Measurements from ENCODE around the gene SPEM2. TPM values are rescaled to one million over a fixed set of nuclear protein-coding genes. Genes with fewer than 3 reads are reported as not detected.

The SPEM2 gene
- total RNA-seq, 2 experiments from 2014 or later = not detected

GRCh38 chr17:7398612-7399011 lies 26.8 kb upstream of the SPEM2 start:
- H3K9me3 Mint-ChIP-seq = no peaks in the 10 kb centered on the region
- H3K4me3 ChIP-seq (ENCODE audit: low read length) = no peak overlapping the region
- CTCF ChIA-PET = interaction anchor here (1.1 kb wide), 1 partner anchor 13 kb away, joined by 3 read pairs; no protein-coding TSS in a partner anchor
- intact Hi-C loops (cut with DNase I, micrococcal nuclease) = loop anchor here in 1 of 2 experiments (5.0 kb wide), 1 partner anchor 89 kb away; no protein-coding TSS in a partner anchor
- peaks cover 17% of the 10 kb centered on the region for H3K4me1 ChIP-seq (ENCODE audit: insufficient read depth, low read length)
- ATAC-seq (ENCODE audit: poor library complexity) = no peak
- TF ChIP-seq CTCF (IDR thresholded peaks at IDR 0.05) = no peak
- H3K27ac Mint-ChIP-seq = no peak overlapping the region
- H3K27me3 Mint-ChIP-seq = no peaks in the 10 kb centered on the region
- H3K27me3 ChIP-seq (ENCODE audit: control insufficient read depth in 1 of 2, insufficient read depth in 2 of 2, low read length in 2 of 2) = no peaks in the 10 kb centered on the region
- peak overlapping the region; percentile 38 for H3K4me3 Mint-ChIP-seq
- H3K36me3 Mint-ChIP-seq (ENCODE audit: low read depth) = peaks cover 6% of the 10 kb centered on the region
- POLR2A ChIA-PET = interaction anchor here (2.0 kb wide), 1 partner anchor 15 kb away, joined by 9 read pairs; no protein-coding TSS in a partner anchor
- DNase-seq = no peak
- no peak overlapping the region for H3K27ac ChIP-seq (ENCODE audit: low read depth in 1 of 2, low read length in 2 of 2)
- peaks cover 28% of the 10 kb centered on the region for H3K4me1 Mint-ChIP-seq (ENCODE audit: low read depth)
- H3K36me3 ChIP-seq (ENCODE audit: insufficient read depth, low read length) = no peaks in the 10 kb centered on the region
- no peaks in the 10 kb centered on the region for H3K9me3 ChIP-seq (ENCODE audit: control insufficient read depth in 1 of 2, insufficient read depth in 1 of 2, low read length in 2 of 2)

GRCh38 chr17:7403043-7403726 lies 22.2 kb upstream of the SPEM2 start:
- Mint-ChIP-seq H3K27me3 (no peaks in the 10 kb centered on the region), H3K4me3 (peak overlapping the region; percentile 98), H3K27ac (peak overlapping the region; percentile 87), H3K4me1 (ENCODE audit: low read depth) (peaks cover 28% of the 10 kb centered on the region), H3K36me3 (ENCODE audit: low read depth) (peaks cover 9% of the 10 kb centered on the region), H3K9me3 (no peaks in the 10 kb centered on the region)
- TF ChIP-seq CTCF (IDR thresholded peaks at IDR 0.05) = no peak
- peaks cover 0 to 5% of the 10 kb centered on the region in 2 experiments for H3K27me3 ChIP-seq (ENCODE audit: control insufficient read depth in 1 of 2, insufficient read depth in 2 of 2, low read length in 2 of 2)
- intact Hi-C loops (cut with DNase I, micrococcal nuclease) = loop anchor here in 1 of 2 experiments (10.0 kb wide), 1 partner anchor 48 kb away; the partner anchor contains the start of genes KCTD11 and TMEM95
- CTCF ChIA-PET = interaction anchor here (1.3 to 2.6 kb wide), 5 partner anchors 9 to 107 kb away, joined by 3 to 18 read pairs (median 6); partner anchors contain the start of genes PLSCR3 and TMEM102
- POLR2A ChIA-PET = interaction anchor here (0.9 to 2.9 kb wide), 16 partner anchors 8 to 357 kb away, joined by 3 to 37 read pairs (median 7); partner anchors contain the start of genes ACAP1, NEURL4, PLSCR3 and POLR2A
- no peaks in the 10 kb centered on the region for H3K9me3 ChIP-seq (ENCODE audit: control insufficient read depth in 1 of 2, insufficient read depth in 1 of 2, low read length in 2 of 2)
- H3K27ac ChIP-seq (ENCODE audit: low read depth in 1 of 2, low read length in 2 of 2) = peak overlapping the region in 1 of 2 donors; percentile 36
- peak overlapping the region; percentile 77 for H3K4me3 ChIP-seq (ENCODE audit: low read length)
- DNase-seq (peak in 6 of 14 experiments; percentile 14 to 54 (median 26)), ATAC-seq (ENCODE audit: poor library complexity) (no peak)
- H3K36me3 ChIP-seq (ENCODE audit: insufficient read depth, low read length) = no peaks in the 10 kb centered on the region
- H3K4me1 ChIP-seq (ENCODE audit: insufficient read depth, low read length) = peaks cover 29% of the 10 kb centered on the region

DNA sequence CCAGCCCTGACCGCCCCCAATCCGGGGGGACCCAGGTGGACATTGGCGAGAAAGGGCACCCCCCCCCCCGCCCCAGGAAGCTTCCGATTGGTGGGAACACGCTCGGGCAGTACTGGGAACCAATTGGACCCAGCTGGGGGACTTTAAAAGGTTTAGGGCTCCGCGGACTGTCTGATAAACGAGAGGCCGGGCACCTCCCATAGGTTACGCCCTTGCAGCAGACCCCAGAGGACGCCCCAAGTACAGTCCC lies 21.8 kb upstream of the SPEM2 start:
- POLR2A ChIA-PET = interaction anchor here (0.8 to 2.9 kb wide), 21 partner anchors 8 to 368 kb away, joined by 3 to 37 read pairs (median 6); partner anchors contain the start of genes ACAP1, MPDU1, NEURL4 and PLSCR3
- peaks cover 28% of the 10 kb centered on the region for H3K4me1 Mint-ChIP-seq (ENCODE audit: low read depth)

More for the DNA sequence above, 21.8 kb upstream of the SPEM2 start:
- intact Hi-C loops (cut with DNase I, micrococcal nuclease) = loop anchor here in 1 of 2 experiments (10.0 kb wide), 1 partner anchor 49 kb away; the partner anchor contains the start of genes KCTD11 and TMEM95
- TF ChIP-seq CTCF (IDR thresholded peaks at IDR 0.05) = no peak
- peak overlapping the region; percentile 77 for H3K4me3 ChIP-seq (ENCODE audit: low read length)
- Mint-ChIP-seq H3K9me3 (no peaks in the 10 kb centered on the region), H3K27ac (peak overlapping the region; percentile 87), H3K27me3 (no peaks in the 10 kb centered on the region), H3K36me3 (ENCODE audit: low read depth) (peaks cover 9% of the 10 kb centered on the region), H3K4me3 (peak overlapping the region; percentile 98)
- peak overlapping the region in 1 of 2 donors; percentile 36 for H3K27ac ChIP-seq (ENCODE audit: low read depth in 1 of 2, low read length in 2 of 2)
- H3K36me3 ChIP-seq (ENCODE audit: insufficient read depth, low read length) = no peaks in the 10 kb centered on the region
- H3K4me1 ChIP-seq (ENCODE audit: insufficient read depth, low read length) = peaks cover 31% of the 10 kb centered on the region
- DNase-seq (no peak), ATAC-seq (ENCODE audit: poor library complexity) (no peak)
- no peaks in the 10 kb centered on the region for H3K9me3 ChIP-seq (ENCODE audit: control insufficient read depth in 1 of 2, insufficient read depth in 1 of 2, low read length in 2 of 2)
- CTCF ChIA-PET = interaction anchor here (1.3 to 2.6 kb wide), 5 partner anchors 10 to 107 kb away, joined by 3 to 18 read pairs (median 6); partner anchors contain the start of genes PLSCR3 and TMEM102
- peaks cover 0 to 5% of the 10 kb centered on the region in 2 experiments for H3K27me3 ChIP-seq (ENCODE audit: control insufficient read depth in 1 of 2, insufficient read depth in 2 of 2, low read length in 2 of 2)
